OCI-LY1 (cell line): ENCODE data around the gene PMM1.

Experiments
- CTCF ChIP-seq: fragments of 200-600 bp; sonication (generic), shearing (Covaris generic); IDR thresholded peaks from 2 replicates; pipeline ENCODE4 v1.5.1; 2017; ENCODE audit warnings: mild to moderate bottlenecking, antibody characterized with exemption, low read length, moderate library complexity, mixed read lengths
- EZH2 ChIP-seq: fragments of 200-600 bp; sonication (generic), shearing (Covaris generic); IDR thresholded peaks from 2 replicates; pipeline ENCODE4 v1.8.0; 2017; ENCODE audit warnings: borderline replicate concordance, mixed run types, mild to moderate bottlenecking, antibody characterized with exemption, low read length, moderate library complexity, mixed read lengths

- TF ChIP-seq CTCF (no peak), EZH2 (no peak)
Observed at GRCh38 chr22:41613456-41613855, 23.8 kb upstream of the PMM1 start.
